Measurements from ENCODE around the gene GLE1. TPM values are rescaled to one million over a fixed set of nuclear protein-coding genes. Genes with fewer than 3 reads are reported as not detected.
A peak's percentile ranks its signal among the peaks of the same experiment; 100 is the strongest.

The GLE1 gene
- polyA plus RNA-seq, 3 donors: 16.0 to 31.2 (median 22.2) TPM

- intact Hi-C loops (cut with micrococcal nuclease): no loop called here
- H3K4me2 ChIP-seq (replicated peaks; ENCODE audit: extremely low read depth, low read length, poor library complexity, severe bottlenecking): no peak overlapping the region
- H3K27ac ChIP-seq (ENCODE audit: low read depth in 1 of 2, low read length in 2 of 2): no peak overlapping the region
- H3K4me3 Mint-ChIP-seq: no peak overlapping the region
- H4K20me1 ChIP-seq (ENCODE audit: insufficient read depth, low read length): no peaks in the 10 kb centered on the region
- DNase-seq: no peak
- H3K79me2 ChIP-seq (ENCODE audit: insufficient read depth, low read length): no peaks in the 10 kb centered on the region
- peaks cover 78 to 99% of the 10 kb centered on the region in 2 donors for H3K36me3 Mint-ChIP-seq
- H2AFZ ChIP-seq (ENCODE audit: insufficient read depth, low read depth, low read length, poor library complexity, severe bottlenecking): no peak overlapping the region
- no peak overlapping the region for H3K9ac ChIP-seq (ENCODE audit: insufficient read depth, low read length, poor library complexity, severe bottlenecking)
- TF ChIP-seq CTCF (IDR thresholded peaks at IDR 0.05): no peak
- no peaks in the 10 kb centered on the region for H3K4me1 Mint-ChIP-seq
- WGBS (ENCODE audit: insufficient coverage): 98% methylated on average over 7 of the region's 11 CpGs
- H3K9me3 ChIP-seq (replicated peaks in 1 of 2; ENCODE audit: control insufficient read depth in 1 of 2, insufficient read depth in 1 of 2, low read length in 2 of 2): no peaks in the 10 kb centered on the region
- H3K4me3 ChIP-seq (replicated peaks in 1 of 3; ENCODE audit: low read depth in 2 of 3, low read length in 3 of 3): no peak overlapping the region
- H3K4me1 ChIP-seq (ENCODE audit: control insufficient read depth in 1 of 2, insufficient read depth in 2 of 2, low read length in 2 of 2): no peaks in the 10 kb centered on the region
- H3K9me3 Mint-ChIP-seq: peaks cover 0 to 2% (median 0%) of the 10 kb centered on the region in 7 donors
- no peaks in the 10 kb centered on the region for H3K27me3 ChIP-seq (ENCODE audit: control insufficient read depth in 2 of 2, insufficient read depth in 2 of 2, low read length in 2 of 2)
- peak overlapping the region in 1 of 7 donors; percentile 43 for H3K27ac Mint-ChIP-seq
- peaks cover 79 to 95% of the 10 kb centered on the region in 2 donors for H3K36me3 ChIP-seq (replicated peaks in 1 of 2; ENCODE audit: control insufficient read depth in 1 of 2, insufficient read depth in 2 of 2, low read length in 2 of 2)
- H3K27me3 Mint-ChIP-seq (ENCODE audit: low read depth in 3 of 3): peaks cover 0 to 2% (median 0%) of the 10 kb centered on the region in 3 donors
These were observed 84.2 kb downstream of the GLE1 start for GRCh38 chr9:128588581-128589233.

Small RNA genes lying within 50 kb of the gene (small RNA-seq; reads per million reads assigned to genes)
- not detected for gene RNU7-171P (ENCODE audit: insufficient read length, low read depth)

Other genes with a start within 250 kb of the GLE1 start
- 10 to 100 TPM in 1 of 3 donors, 1 to 10 TPM in 2; 2.9 to 34.2 (median 4.6) TPM for gene GOLGA2, start 228.7 kb upstream of the GLE1 start, polyA plus RNA-seq
- gene SWI5, start 228.4 kb upstream of the GLE1 start, polyA plus RNA-seq: 10 to 100 TPM; 14.4 to 18.0 (median 16.2) TPM
- gene TRUB2, start 182.3 kb upstream of the GLE1 start, polyA plus RNA-seq: 10 to 100 TPM in 2 of 3 donors, 1 to 10 TPM in 1; 5.9 to 17.0 (median 13.5) TPM
- gene COQ4, start 181.9 kb upstream of the GLE1 start, polyA plus RNA-seq: 10 to 100 TPM; 19.9 to 32.6 (median 20.4) TPM
- gene SLC27A4, start 164.2 kb upstream of the GLE1 start, polyA plus RNA-seq: 1 to 10 TPM; 6.8 to 8.9 (median 6.8) TPM
- gene URM1, start 133.3 kb upstream of the GLE1 start, polyA plus RNA-seq: 10 to 100 TPM; 37.5 to 39.7 (median 38.3) TPM
- gene CERCAM, start 83.9 kb upstream of the GLE1 start, polyA plus RNA-seq: 1 to 10 TPM; 1.5 to 2.5 (median 1.8) TPM
- gene ODF2, start 48.7 kb upstream of the GLE1 start, polyA plus RNA-seq: 10 to 100 TPM in 2 of 3 donors, 1 to 10 TPM in 1; 7.9 to 24.1 (median 11.4) TPM
- gene SPTAN1, start 47.9 kb downstream of the GLE1 start, polyA plus RNA-seq: 10 to 100 TPM in 1 of 3 donors, 1 to 10 TPM in 2; 6.2 to 40.8 (median 8.5) TPM
- 1 to 10 TPM; 1.5 to 2.1 (median 1.9) TPM for gene DYNC2I2, start 152.1 kb downstream of the GLE1 start, polyA plus RNA-seq
- gene SET, start 184.5 kb downstream of the GLE1 start, polyA plus RNA-seq: 100 to 1,000 TPM in 2 of 3 donors, 10 to 100 TPM in 1; 56.2 to 124 (median 114) TPM
- under 1 TPM; 0.11 to 0.49 (median 0.27) TPM for gene PKN3, start 197.8 kb downstream of the GLE1 start, polyA plus RNA-seq
- 10 to 100 TPM; 50.0 to 72.7 (median 68.4) TPM for gene ZDHHC12, start 219.4 kb downstream of the GLE1 start, polyA plus RNA-seq

Data from CD14-positive monocyte (primary cell).